GM12878 (cell line): ENCODE results near the gene URAD.

Source experiments
- CTCF ChIP-seq, 3 experiments: IDR thresholded peaks in 2 of 3; conservative IDR thresholded peaks in 1 of 3; 2 replicates each; pipeline ENCODE4 v1.5.1; 2011; ENCODE audit warnings: low read depth in 3 of 3, low read length in 3 of 3, mild to moderate bottlenecking in 3 of 3, control low read depth in 2 of 3, moderate library complexity in 2 of 3, inconsistent platforms in 1 of 3, mixed read lengths in 1 of 3; ENCODE audit not compliant: control insufficient read depth in 2 of 3, insufficient read depth in 1 of 3; ENCODE audit errors: extremely low read depth in 1 of 3
- EED ChIP-seq: sonication (generic); IDR thresholded peaks from 2 replicates; pipeline ENCODE4 v1.6.1; 2016; ENCODE audit warnings: antibody characterized with exemption, low read depth
- ESRRA ChIP-seq: IDR thresholded peaks from 2 replicates; pipeline ENCODE4 v1.6.1; 2012; ENCODE audit warnings: mild to moderate bottlenecking, low read length, improper control_type of control experiment
- POLR2A ChIP-seq: IDR thresholded peaks from 2 replicates; pipeline ENCODE4 v1.6.1; 2011; ENCODE audit warnings: low read depth, mild to moderate bottlenecking, low read length
- TARDBP ChIP-seq: IDR thresholded peaks from 2 replicates; pipeline ENCODE4 v1.6.1; 2016; ENCODE audit warnings: borderline replicate concordance

GRCh38 chr13:27979765-27980279 is 8.7 kb downstream of the URAD start:
- TF ChIP-seq ESRRA (no peak), CTCF (IDR thresholded peaks at IDR 0.05 in 2 of 3, conservative IDR thresholded peaks at IDR 0.05 in 1 of 3; ENCODE audit: control insufficient read depth in 2 of 3, extremely low read depth in 1 of 3, insufficient read depth in 1 of 3, low read depth in 3 of 3, low read length in 3 of 3) (no peak), POLR2A (no peak), TARDBP (no peak), EED (no peak)
